ENCODE measurements around the gene SH3BP4. TPM values are rescaled to one million over a fixed set of nuclear protein-coding genes. Genes with fewer than 3 reads are reported as not detected.
"Not testable (repeated sequence)": the region's sequence is repeated elsewhere in the genome, so short reads cannot be mapped to it uniquely, and the experiment has no call there.

SH3BP4 gene
- total and polyA plus RNA-seq, 4 donors: 4.5 to 32.2 (median 16.3) TPM

- Histone ChIP-seq H3K27ac (ENCODE audit: low read depth in 1 of 2, low read length in 2 of 2) (no peak overlapping the region), H3K9me3 (ENCODE audit: control insufficient read depth, low read length) (peaks cover under 1% of the 10 kb centered on the region), H3K4me1 (ENCODE audit: control insufficient read depth in 1 of 2, insufficient read depth in 2 of 2, low read length in 2 of 2) (no peaks in the 10 kb centered on the region), H3K27me3 (ENCODE audit: control insufficient read depth in 1 of 2, insufficient read depth in 2 of 2, low read length in 1 of 2) (no peaks in the 10 kb centered on the region), H3K36me3 (ENCODE audit: control insufficient read depth in 1 of 2, insufficient read depth in 2 of 2, low read length in 1 of 2) (no peaks in the 10 kb centered on the region), H3K4me3 (ENCODE audit: low read length in 2 of 2) (no peak overlapping the region)
- 94 to 96% methylated on average over 6 of the region's 6 CpGs for WGBS, 2 donors
- intact Hi-C loops (cut with DNase I): no loop called here
- no peak for DNase-seq
- ATAC-seq (ENCODE audit: low FRiP score): no peak
These were observed 58.4 kb downstream of the SH3BP4 start for GRCh38 chr2:235010117-235010714.

GRCh38 chr2:235011607-235011928, 59.8 kb downstream of the SH3BP4 start:
- no peak overlapping the region for H3K4me3 ChIP-seq (ENCODE audit: low read length in 2 of 2)
- no peak for DNase-seq
- peaks cover 3% of the 10 kb centered on the region for H3K9me3 ChIP-seq (ENCODE audit: control insufficient read depth, low read length)
- H3K27me3 ChIP-seq (ENCODE audit: control insufficient read depth in 1 of 2, insufficient read depth in 2 of 2, low read length in 1 of 2): no peaks in the 10 kb centered on the region
- no peaks in the 10 kb centered on the region for H3K36me3 ChIP-seq (ENCODE audit: control insufficient read depth in 1 of 2, insufficient read depth in 2 of 2, low read length in 1 of 2)
- WGBS, 2 donors: 97 to 98% methylated on average over 5 of the region's 5 CpGs
- H3K4me1 ChIP-seq (ENCODE audit: control insufficient read depth in 1 of 2, insufficient read depth in 2 of 2, low read length in 2 of 2): no peaks in the 10 kb centered on the region
- no peak for ATAC-seq (ENCODE audit: low FRiP score)
- no peak overlapping the region for H3K27ac ChIP-seq (ENCODE audit: low read depth in 1 of 2, low read length in 2 of 2)
- intact Hi-C loops (cut with DNase I): no loop called here

GRCh38 chr2:235011929-235012631, 60.3 kb downstream of the SH3BP4 start:
- Histone ChIP-seq H3K36me3 (ENCODE audit: control insufficient read depth in 1 of 2, insufficient read depth in 2 of 2, low read length in 1 of 2) (no peaks in the 10 kb centered on the region), H3K4me3 (ENCODE audit: low read length in 2 of 2) (no peak overlapping the region), H3K27me3 (ENCODE audit: control insufficient read depth in 1 of 2, insufficient read depth in 2 of 2, low read length in 1 of 2) (no peaks in the 10 kb centered on the region), H3K9me3 (ENCODE audit: control insufficient read depth, low read length) (peaks cover 3% of the 10 kb centered on the region), H3K27ac (ENCODE audit: low read depth in 1 of 2, low read length in 2 of 2) (no peak overlapping the region), H3K4me1 (ENCODE audit: control insufficient read depth in 1 of 2, insufficient read depth in 2 of 2, low read length in 2 of 2) (no peaks in the 10 kb centered on the region)
- DNase-seq (no peak), ATAC-seq (ENCODE audit: low FRiP score) (no peak)
- intact Hi-C loops (cut with DNase I): no loop called here
- 95% methylated on average over 15 of the region's 15 CpGs for WGBS, 2 donors

DNA sequence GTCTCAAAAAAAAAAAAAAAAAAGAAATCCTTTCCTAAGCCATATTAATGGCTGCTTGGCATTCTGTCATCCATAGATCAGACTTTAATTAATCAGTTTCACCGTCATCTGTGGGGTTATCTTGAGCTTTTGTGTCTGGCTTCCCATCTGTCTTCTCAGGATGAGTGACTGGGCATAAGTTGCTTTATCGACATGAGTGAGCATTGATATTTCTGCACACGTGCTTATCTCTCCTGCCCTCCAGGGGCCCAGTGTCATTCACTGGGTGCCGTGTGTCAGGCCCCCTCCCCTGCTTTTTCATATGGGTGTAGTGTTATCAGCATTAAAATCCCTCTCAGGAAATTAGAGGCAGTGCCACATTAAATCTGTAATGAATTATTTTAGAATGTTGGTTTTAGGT, 65.6 kb downstream of the SH3BP4 start:
- intact Hi-C loops (cut with DNase I): no loop called here
- ATAC-seq (ENCODE audit: low FRiP score) (no peak), DNase-seq (no peak)
- Histone ChIP-seq H3K27ac (ENCODE audit: low read depth in 1 of 2, low read length in 2 of 2) (no peak overlapping the region), H3K36me3 (ENCODE audit: control insufficient read depth in 1 of 2, insufficient read depth in 2 of 2, low read length in 1 of 2) (no peaks in the 10 kb centered on the region), H3K4me3 (ENCODE audit: low read length in 2 of 2) (no peak overlapping the region), H3K27me3 (ENCODE audit: control insufficient read depth in 1 of 2, insufficient read depth in 2 of 2, low read length in 1 of 2) (no peaks in the 10 kb centered on the region), H3K9me3 (ENCODE audit: control insufficient read depth, low read length) (peaks cover 3% of the 10 kb centered on the region), H3K4me1 (ENCODE audit: control insufficient read depth in 1 of 2, insufficient read depth in 2 of 2, low read length in 2 of 2) (no peaks in the 10 kb centered on the region)
- WGBS, 2 donors: 83 to 86% methylated on average over 4 of the region's 4 CpGs

- no peaks in the 10 kb centered on the region for H3K27me3 ChIP-seq (ENCODE audit: control insufficient read depth in 1 of 2, insufficient read depth in 2 of 2, low read length in 1 of 2)
- no peak for DNase-seq
- H3K4me1 ChIP-seq (ENCODE audit: control insufficient read depth in 1 of 2, insufficient read depth in 2 of 2, low read length in 2 of 2): no peaks in the 10 kb centered on the region
- no peak for ATAC-seq (ENCODE audit: low FRiP score)
- no peaks in the 10 kb centered on the region for H3K36me3 ChIP-seq (ENCODE audit: control insufficient read depth in 1 of 2, insufficient read depth in 2 of 2, low read length in 1 of 2)
- 97% methylated on average over 6 of the region's 6 CpGs for WGBS, 2 donors
- H3K27ac ChIP-seq (ENCODE audit: low read depth in 1 of 2, low read length in 2 of 2): no peak overlapping the region
- intact Hi-C loops (cut with DNase I): no loop called here
- H3K4me3 ChIP-seq (ENCODE audit: low read length in 2 of 2): no peak overlapping the region
- peaks cover 3% of the 10 kb centered on the region for H3K9me3 ChIP-seq (ENCODE audit: control insufficient read depth, low read length)
These were observed 67.0 kb downstream of the SH3BP4 start for GRCh38 chr2:235018838-235019237.

DNA sequence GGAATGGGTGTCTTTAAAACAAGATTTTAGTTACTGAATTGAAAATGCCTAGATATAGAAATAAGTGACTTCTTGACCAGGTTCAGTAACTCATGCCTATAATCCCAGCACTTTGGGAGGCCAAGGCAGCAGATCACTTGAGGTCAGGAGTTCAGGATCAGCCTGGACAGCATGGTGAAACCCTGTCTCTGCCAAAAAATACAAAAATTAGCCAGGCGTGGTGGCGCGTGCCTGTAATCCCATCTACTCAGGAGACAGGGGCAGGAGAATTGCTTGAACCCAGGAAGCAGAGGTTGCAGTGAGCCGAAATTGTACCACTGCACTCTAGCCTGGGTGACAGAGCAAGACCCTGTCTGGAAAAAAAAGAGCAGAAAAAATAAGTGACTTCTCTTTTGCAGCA, 68.3 kb downstream of the SH3BP4 start:
- H3K36me3 ChIP-seq (ENCODE audit: control insufficient read depth in 1 of 2, insufficient read depth in 2 of 2, low read length in 1 of 2); intact Hi-C loops (cut with DNase I); H3K27me3 ChIP-seq (ENCODE audit: control insufficient read depth in 1 of 2, insufficient read depth in 2 of 2, low read length in 1 of 2); H3K4me3 ChIP-seq (ENCODE audit: low read length in 2 of 2); H3K9me3 ChIP-seq (ENCODE audit: control insufficient read depth, low read length); DNase-seq; H3K27ac ChIP-seq (ENCODE audit: low read depth in 1 of 2, low read length in 2 of 2); H3K4me1 ChIP-seq (ENCODE audit: control insufficient read depth in 1 of 2, insufficient read depth in 2 of 2, low read length in 2 of 2); ATAC-seq (ENCODE audit: low FRiP score): not testable (repeated sequence)
- 93 to 94% methylated on average over 4 of the region's 4 CpGs for WGBS, 2 donors

GRCh38 chr2:235021752-235022151, 69.9 kb downstream of the SH3BP4 start:
- no peaks in the 10 kb centered on the region for H3K4me1 ChIP-seq (ENCODE audit: control insufficient read depth in 1 of 2, insufficient read depth in 2 of 2, low read length in 2 of 2)
- H3K27me3 ChIP-seq (ENCODE audit: control insufficient read depth in 1 of 2, insufficient read depth in 2 of 2, low read length in 1 of 2): no peaks in the 10 kb centered on the region
- ATAC-seq (ENCODE audit: low FRiP score) (no peak), DNase-seq (no peak)
- 50 to 62% methylated on average over 2 of the region's 2 CpGs for WGBS, 2 donors
- H3K36me3 ChIP-seq (ENCODE audit: control insufficient read depth in 1 of 2, insufficient read depth in 2 of 2, low read length in 1 of 2): no peaks in the 10 kb centered on the region
- no peaks in the 10 kb centered on the region for H3K9me3 ChIP-seq (ENCODE audit: control insufficient read depth, low read length)
- H3K27ac ChIP-seq (ENCODE audit: low read depth in 1 of 2, low read length in 2 of 2): no peak overlapping the region
- intact Hi-C loops (cut with DNase I): no loop called here
- no peak overlapping the region for H3K4me3 ChIP-seq (ENCODE audit: low read length in 2 of 2)

DNA sequence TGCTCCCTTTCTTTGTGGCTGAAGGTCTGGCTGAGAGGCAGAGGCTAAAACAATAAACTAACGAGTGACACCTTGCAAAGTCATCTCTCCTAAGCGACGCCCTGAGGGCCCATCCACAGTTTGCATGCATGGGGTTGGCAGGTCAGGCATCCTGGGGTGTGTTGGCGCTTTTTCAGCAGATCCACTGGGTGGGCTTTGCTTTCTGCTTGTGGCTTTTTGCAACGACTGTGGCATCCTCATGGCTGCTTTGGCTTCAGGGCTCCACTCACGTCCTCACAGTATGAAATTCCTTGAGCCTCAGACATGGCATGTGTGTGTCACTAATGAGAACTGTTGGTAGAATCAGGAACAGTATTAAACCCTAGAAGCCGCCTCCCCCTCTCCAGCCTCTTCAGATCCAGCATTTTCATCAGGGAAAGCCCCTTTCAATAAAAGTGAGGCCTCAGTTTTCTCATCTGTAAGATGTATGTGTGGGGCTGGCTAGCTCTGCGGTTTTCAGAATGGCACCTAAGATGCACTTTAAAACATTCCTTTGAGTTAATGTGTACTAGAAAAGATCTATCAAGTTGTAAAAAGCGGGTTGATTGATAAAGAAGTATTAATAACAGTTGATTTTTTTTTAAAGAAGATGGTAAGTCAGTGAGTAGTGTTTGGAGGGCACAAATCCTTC, 72.5 kb downstream of the SH3BP4 start:
- Histone ChIP-seq H3K4me3 (ENCODE audit: low read length in 2 of 2) (no peak overlapping the region), H3K4me1 (ENCODE audit: control insufficient read depth in 1 of 2, insufficient read depth in 2 of 2, low read length in 2 of 2) (no peaks in the 10 kb centered on the region), H3K36me3 (ENCODE audit: control insufficient read depth in 1 of 2, insufficient read depth in 2 of 2, low read length in 1 of 2) (no peaks in the 10 kb centered on the region), H3K27me3 (ENCODE audit: control insufficient read depth in 1 of 2, insufficient read depth in 2 of 2, low read length in 1 of 2) (no peaks in the 10 kb centered on the region), H3K9me3 (ENCODE audit: control insufficient read depth, low read length) (no peaks in the 10 kb centered on the region), H3K27ac (ENCODE audit: low read depth in 1 of 2, low read length in 2 of 2) (no peak overlapping the region)
- WGBS, 2 donors: 94 to 95% methylated on average over 9 of the region's 9 CpGs
- no peak for ATAC-seq (ENCODE audit: low FRiP score)
- DNase-seq: no peak
- intact Hi-C loops (cut with DNase I): no loop called here

All from aorta (tissue), 5 donors.